DMS53 (cell line): ENCODE results near the gene TBC1D19.
A peak's percentile ranks its signal among the peaks of the same experiment; 100 is the strongest.
"Not testable (repeated sequence)": the region's sequence is repeated elsewhere in the genome, so short reads cannot be mapped to it uniquely, and the experiment has no call there.

ENCODE experiments used
- DNase-seq: peaks from one replicate; lab custom pipeline; 2025; lab: John Stamatoyannopoulos, UW

Gene TBC1D19

GRCh38 chr4:26583865-26584652, at the start of gene TBC1D19:
Gene TBC1D19, plus strand, starts transcription at chr4:26584084. Its CDS starts 110 bp downstream, at chr4:26584194.
- DNase-seq: peak; percentile 98

- no peak for DNase-seq
These were observed 40.9 kb upstream of the TBC1D19 start for GRCh38 chr4:26542991-26543390.

- DNase-seq: no peak
These were observed 39.5 kb upstream of the TBC1D19 start for GRCh38 chr4:26544421-26544820.

- DNase-seq: not testable (repeated sequence)
These were observed 35.5 kb upstream of the TBC1D19 start for GRCh38 chr4:26548379-26548778.

- no peak for DNase-seq
These were observed 26.7 kb upstream of the TBC1D19 start for GRCh38 chr4:26557164-26557563.

- no peak for DNase-seq
These were observed 25.6 kb upstream of the TBC1D19 start for GRCh38 chr4:26558166-26558895.

GRCh38 chr4:26566133-26566532, 17.8 kb upstream of the TBC1D19 start:
- DNase-seq: no peak

GRCh38 chr4:26568446-26568994, 15.4 kb upstream of the TBC1D19 start:
- DNase-seq: peak; percentile 25

- no peak for DNase-seq
These were observed 13.3 kb upstream of the TBC1D19 start for GRCh38 chr4:26570596-26570995.

- DNase-seq: no peak
These were observed 10.5 kb upstream of the TBC1D19 start for GRCh38 chr4:26573389-26573794.

GRCh38 chr4:26574563-26574962, 9.3 kb upstream of the TBC1D19 start:
- DNase-seq: no peak

GRCh38 chr4:26576231-26576739, 7.6 kb upstream of the TBC1D19 start:
- no peak for DNase-seq

- no peak for DNase-seq
These were observed 6.8 kb upstream of the TBC1D19 start for GRCh38 chr4:26577066-26577465.

GRCh38 chr4:26579169-26579568, 4.7 kb upstream of the TBC1D19 start:
- DNase-seq: no peak

- DNase-seq: not testable (repeated sequence)
These were observed 2.5 kb upstream of the TBC1D19 start for GRCh38 chr4:26581341-26581740.

- peak; percentile 95 for DNase-seq
These were observed 383 bp upstream of the TBC1D19 start for GRCh38 chr4:26583538-26583864.

GRCh38 chr4:26584725-26585124, 841 bp downstream of the TBC1D19 start:
- no peak for DNase-seq

GRCh38 chr4:26589705-26590104, 5.8 kb downstream of the TBC1D19 start:
- DNase-seq: peak; percentile 44

GRCh38 chr4:26590639-26591038, 6.8 kb downstream of the TBC1D19 start:
- DNase-seq: no peak

- DNase-seq: not testable (repeated sequence)
These were observed 9.7 kb downstream of the TBC1D19 start for GRCh38 chr4:26593557-26593956.

GRCh38 chr4:26594371-26594770, 10.5 kb downstream of the TBC1D19 start:
- DNase-seq: no peak

GRCh38 chr4:26594778-26595177, 10.9 kb downstream of the TBC1D19 start:
- no peak for DNase-seq

- DNase-seq: peak; percentile 25
These were observed 13.0 kb downstream of the TBC1D19 start for GRCh38 chr4:26596843-26597242.
